NCI-H460 (cell line): ENCODE data around the gene ZNHIT2. TPM values are rescaled to one million over a fixed set of nuclear protein-coding genes. Genes with fewer than 3 reads are reported as not detected.

Experiments
- DNase-seq: peaks from one replicate; pipeline ENCODE4 v3.0.0-alpha.2; 2016; ENCODE audit warnings: low read depth; ENCODE audit errors: extremely low read depth
- total RNA-seq: library from RNA; depleted of rRNA; stranded (reverse); fragments of >200 nt; shearing (Covaris generic); gene quantifications from 2 replicates; pipeline ENCODE4 v1.2.3, GENCODE V29; 2014

ZNHIT2 gene
- total RNA-seq, 1 experiment from 2014 or later: 10.3 TPM

DNA sequence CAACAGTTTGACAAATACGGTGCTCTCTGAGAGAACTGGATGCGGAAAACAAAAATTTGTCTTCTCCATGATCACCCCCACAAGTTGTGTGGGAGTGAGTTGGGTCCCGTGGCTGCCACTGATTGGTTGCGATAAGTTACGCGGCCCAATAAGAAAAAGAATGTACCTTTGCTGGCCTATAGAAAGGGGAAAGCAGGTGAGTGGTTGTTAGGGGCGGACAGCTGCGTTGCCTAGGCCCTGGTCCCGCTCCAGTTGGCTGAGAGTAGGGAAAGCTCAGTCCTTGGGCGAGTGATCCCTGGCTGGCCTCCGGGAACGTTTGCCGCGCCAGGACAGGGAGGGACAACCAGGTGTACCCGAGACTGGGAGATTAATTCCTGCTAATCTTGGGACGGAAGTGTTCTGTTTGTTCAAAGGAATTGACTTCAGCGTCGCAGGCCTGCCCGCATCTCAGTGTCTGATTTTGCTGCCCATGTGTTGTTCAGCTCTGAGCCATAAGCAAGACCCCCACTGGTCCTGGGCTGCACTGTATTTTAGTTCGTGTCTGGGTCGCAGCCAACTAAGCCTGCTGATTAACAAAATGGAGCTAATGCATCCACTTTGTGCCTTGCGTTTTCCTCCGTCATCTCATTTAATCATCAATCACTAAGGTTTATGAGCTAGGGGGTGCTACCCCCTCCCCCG lies 17.6 kb upstream of the ZNHIT2 start:
- peak; percentile 91 for DNase-seq

- DNase-seq: peak; percentile 76
Observed at GRCh38 chr11:65134240-65134951, 16.9 kb upstream of the ZNHIT2 start, which contains the start of gene SYVN1. SYVN1 (minus strand) TSS chr11:65134519; CDS start chr11:65133601, 918 bp downstream.

- DNase-seq: no peak
Observed at GRCh38 chr11:65133724-65134123, 16.2 kb upstream of the ZNHIT2 start.

GRCh38 chr11:65132988-65133700 lies 15.6 kb upstream of the ZNHIT2 start:
- no peak for DNase-seq

DNA sequence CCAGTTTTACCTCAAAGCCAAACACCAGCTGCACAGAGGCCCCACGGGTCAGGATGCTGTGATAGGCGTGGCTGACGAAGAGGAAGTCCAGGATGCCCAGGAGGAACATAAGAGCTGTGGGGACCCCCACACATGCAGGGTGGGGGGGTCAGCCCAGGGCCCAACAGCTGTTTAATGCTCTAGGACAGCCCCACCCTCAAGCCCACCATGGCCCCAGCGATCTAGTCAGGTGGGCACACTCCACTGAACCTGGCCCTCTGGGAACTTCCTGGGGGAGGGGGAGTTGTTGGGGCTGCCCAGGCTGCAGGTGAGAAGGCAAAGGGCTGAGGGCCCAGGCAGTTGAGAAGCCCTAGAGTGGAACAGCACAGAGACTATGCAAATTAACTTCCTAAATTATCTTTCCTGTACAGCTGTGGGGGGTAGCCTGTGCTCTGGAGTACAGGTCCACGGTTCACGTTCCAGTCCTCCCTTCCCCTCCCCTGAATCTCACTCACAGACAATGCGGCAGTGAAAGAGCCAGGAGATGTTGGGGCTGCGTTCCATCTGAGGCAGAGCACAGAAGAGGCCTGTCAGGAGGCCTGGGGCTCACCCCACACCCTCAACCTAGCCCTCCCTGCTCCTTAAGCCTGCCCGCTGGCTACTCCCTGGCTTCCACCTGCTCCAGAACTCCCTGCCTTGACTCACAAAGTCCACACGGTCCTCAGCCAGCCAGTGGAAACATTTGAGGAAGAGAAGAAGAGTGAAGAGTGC lies 14.9 kb upstream of the ZNHIT2 start:
- no peak for DNase-seq

DNA sequence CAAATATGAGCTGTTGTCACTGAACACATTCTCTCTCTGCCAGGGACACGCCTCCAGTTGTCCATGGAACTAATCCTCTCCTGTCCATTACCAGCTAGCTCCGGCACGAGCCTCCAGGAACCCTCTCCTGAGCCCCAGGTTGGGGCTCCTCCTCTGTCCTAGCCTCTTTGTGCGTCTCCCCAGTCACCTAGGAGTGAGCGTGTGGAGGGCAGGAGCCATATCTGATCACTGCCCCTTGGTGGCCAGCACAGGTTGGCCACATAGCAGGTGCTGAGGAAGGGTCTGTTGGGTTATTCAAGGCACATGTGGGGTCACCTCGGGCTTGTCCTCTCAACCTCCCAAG lies 14.4 kb upstream of the ZNHIT2 start:
- DNase-seq: no peak

DNA sequence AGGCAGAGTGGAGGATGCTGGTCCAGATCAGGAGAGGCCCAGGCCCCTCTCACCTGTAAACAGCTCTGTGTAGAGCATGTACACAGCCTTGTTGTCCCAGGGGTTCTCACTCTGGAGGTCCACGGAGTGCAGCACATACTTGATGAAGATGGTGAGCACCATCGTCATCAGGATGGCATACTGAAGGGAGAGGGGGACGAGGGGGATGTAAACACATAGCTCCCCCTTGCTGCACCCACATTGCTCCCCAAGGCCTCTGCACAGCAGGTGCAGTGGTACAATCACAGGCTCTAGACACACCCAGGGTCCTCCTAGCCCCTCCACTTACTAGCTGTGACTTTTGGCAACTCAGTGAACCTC lies 13.9 kb upstream of the ZNHIT2 start:
- no peak for DNase-seq

- no peak for DNase-seq
Observed at GRCh38 chr11:65130631-65131416, 13.3 kb upstream of the ZNHIT2 start.

DNA sequence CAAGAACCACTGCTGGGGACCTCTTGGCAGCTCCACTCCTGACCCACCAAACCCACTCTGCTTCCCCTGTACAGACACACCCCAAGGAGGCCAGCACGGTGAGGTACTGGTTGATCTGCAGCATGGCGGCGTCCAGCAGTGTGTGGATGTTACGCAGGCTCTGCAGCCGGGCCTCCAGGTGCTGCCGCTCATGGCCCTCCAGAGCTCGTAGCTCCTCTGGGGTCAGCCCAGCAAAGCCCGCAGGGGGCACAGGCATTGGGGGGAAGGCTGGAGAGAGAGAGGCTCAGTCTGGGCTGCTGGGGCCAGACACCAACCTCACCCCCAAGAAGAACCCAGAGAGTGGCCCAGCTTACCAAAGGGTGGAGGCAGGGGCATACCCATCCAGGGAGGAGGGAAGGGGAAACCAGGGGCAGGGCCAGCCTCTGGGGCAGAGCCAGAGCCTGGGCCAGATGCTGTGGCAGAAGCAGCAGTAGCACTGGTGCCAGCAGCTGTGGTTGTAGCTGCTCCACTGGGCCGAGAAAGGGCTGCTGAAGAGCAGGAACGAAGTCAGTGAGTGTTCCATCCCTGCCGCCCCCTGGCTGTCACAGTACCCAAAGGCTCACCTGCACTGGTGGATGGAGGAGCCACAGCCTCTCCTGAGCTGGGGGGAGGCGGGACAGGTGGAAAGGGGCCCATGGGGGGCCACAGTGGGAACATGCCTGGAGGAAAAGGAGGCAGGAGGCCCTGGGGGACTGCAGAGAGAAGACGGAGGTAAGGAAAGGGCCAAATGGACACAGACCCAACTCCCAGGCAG lies 12.3 kb upstream of the ZNHIT2 start:
- DNase-seq: no peak

DNA sequence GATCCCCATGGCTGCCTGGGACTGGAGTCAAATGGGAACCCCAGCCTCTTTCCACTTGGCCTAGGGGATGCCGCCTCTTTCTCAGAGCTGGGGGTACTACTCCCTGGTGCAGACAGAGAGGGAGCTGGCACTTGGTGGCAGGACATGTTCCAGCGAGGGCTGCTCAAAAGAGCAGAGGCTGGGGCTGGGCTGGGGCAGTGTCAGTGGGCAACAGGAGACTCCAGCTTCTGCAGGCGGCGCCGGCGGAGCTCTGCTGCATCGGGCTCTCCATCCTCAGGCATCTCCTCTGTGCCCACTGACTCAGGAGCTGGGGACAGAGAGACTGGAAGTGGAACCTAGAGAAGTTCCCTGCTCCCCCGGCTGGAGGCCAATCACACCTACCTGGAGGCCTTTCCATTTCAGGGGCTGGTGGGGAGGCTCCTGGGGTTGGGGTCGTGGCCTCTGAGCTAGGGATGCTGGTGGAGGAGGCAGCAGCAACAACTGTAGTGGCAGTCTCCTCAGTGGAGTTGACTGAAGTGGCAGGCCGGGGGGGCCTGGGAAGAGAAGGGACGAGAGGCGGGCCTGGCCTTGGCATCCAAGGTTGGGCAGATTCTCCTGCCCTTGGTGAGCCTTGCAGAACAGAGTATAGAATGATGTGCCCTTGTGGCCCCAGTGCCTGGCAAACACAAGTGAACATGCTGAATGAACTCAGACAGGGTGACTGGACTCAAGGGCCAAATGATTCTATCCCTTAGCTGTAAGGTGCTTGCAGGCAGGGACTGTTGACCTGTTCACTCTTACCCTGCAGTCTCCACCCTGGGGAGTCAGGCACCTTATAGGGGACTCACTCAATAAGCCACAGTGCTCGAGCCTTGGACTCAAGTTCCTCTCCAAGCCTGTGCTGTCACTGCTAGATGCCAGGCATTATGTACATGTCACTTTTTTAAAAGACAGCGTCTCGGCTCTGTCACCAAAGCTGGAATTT lies 11.0 kb upstream of the ZNHIT2 start:
- no peak for DNase-seq

- no peak for DNase-seq
Observed at GRCh38 chr11:65127473-65128181, 10.1 kb upstream of the ZNHIT2 start.

DNA sequence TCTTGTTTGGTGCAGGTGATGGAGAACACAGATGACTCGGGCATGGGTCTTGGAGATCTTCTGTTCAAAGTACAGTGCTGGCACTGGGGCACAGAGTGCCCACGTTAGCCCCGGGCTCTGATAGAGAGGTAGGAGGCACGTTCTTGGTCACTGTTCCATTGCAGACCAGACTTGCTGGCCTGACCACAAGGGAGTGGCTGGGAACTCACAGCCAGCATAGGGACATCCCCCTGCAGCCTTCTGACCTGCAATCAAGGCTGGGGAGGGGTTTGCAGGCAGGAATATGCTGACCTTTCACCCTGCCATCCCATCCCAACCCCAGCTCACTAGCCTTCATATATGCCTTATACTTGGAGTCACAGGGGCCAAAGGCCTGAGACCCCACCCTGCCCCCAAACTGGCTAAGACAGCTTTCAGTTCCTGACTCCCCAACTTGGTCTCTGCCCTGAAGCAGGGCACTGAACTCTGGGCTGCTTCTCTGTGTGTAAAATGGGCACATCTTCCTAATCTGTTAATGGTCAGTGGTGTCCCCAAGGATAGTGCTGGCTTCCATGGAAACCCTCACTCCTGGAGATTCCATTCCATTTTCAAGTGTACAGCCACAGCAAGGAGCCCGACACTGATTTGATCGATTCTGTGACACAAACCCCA lies 9.2 kb upstream of the ZNHIT2 start:
- no peak for DNase-seq

DNA sequence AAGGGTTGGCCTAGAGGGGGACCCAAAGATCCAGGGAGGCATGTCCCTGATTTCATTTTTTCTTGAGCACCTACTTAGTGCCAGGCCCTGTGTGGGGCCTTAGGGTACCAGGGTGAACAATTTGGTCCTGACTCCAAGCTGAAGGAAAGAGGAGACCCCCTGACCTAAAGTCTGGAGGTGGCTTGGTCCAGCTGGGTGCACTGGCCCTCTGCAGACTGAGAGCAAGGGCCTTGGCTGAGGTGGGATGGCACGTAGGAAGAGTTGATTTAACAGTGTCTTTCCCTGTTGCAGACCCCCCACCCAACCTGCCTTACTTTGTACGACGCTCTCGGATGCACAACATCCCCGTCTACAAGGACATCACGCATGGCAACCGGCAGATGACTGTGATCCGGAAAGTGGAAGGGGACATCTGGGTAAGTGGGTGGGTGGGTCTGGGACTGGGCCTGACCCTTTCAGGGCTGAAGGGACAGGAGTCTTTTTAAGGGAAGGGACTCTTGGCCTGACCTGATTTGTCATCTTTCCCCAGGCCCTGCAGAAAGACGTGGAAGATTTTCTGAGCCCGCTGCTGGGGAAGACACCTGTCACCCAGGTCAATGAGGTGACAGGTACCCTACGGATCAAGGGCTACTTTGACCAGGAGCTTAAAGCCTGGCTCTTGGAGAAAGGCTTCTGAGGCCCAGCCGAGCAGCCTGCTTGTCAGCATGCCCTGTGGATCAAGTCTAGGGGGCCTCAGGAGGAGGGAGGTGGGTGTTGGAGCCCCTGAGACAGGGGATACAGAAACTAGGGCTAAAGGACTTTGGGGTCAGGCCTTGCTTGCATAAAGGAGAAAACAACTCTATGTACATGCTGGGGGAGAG lies 7.9 kb upstream of the ZNHIT2 start:
- no peak for DNase-seq

- DNase-seq: no peak
Observed at GRCh38 chr11:65124480-65125196, 7.1 kb upstream of the ZNHIT2 start.

- DNase-seq: peak; percentile 94
Observed at GRCh38 chr11:65121865-65122696, 4.6 kb upstream of the ZNHIT2 start, which contains the start of the genes FAU and MRPL49. FAU (minus strand) TSS chr11:65122134; CDS start chr11:65121813, 321 bp downstream. MRPL49 (plus strand) TSS chr11:65122321; CDS start chr11:65122347, 26 bp downstream.
